HG03139 (cell line): Measurements from ENCODE around the gene DIP2B.

Experiments
- ATAC-seq: cut with Tn5 transposase; IDR thresholded peaks from one replicate; pipeline ENCODE4 v1.9.1; 2021; ENCODE audit not compliant: unreplicated experiment

DIP2B gene

GRCh38 chr12:50574601-50575348 is 70.0 kb downstream of the DIP2B start:
- ATAC-seq, result no peak

DNA sequence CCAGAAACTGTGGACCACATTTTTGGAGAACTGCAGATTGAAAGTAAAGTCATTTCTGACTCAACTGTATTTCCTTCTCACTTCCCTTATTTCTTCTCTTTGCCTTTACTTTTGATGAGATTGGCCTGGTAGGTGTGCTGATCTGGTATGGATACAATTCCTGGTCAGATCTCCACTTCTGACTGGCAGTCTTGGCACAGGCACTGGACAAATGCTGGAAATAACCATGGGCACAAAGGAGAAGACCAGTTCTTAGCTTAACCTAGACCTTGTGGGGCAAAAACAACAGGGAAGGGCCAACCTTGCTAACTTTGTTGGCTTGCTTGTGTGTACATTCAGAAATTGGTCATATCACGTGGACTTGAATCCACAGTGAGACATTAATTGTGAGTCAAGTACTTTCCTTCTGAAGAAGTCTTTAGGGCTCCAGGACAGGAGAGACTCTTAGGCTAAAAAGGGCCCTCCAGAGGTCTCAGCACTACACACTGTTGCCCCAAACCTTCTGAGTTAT is 75.0 kb downstream of the DIP2B start:
- no peak for ATAC-seq

DNA sequence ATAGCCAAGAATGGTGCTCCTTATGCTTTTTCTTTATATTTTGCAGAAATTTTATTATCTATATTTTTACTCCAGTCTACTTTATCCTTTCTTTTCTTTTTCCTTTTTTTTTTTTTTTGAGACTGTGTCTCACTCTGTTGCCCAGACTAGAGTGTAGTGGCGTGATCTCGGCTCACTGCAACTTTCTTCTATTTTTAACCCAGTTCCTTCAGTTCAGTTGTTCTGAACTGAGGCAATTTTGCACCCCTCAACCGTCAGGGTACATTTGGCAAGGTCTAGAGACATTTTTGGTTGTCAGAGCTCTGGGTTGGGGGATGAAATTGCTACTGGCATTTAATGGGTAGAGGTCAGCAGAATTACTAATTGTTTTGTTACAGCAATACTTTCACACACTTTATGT is 75.7 kb downstream of the DIP2B start:
- ATAC-seq, result no peak

GRCh38 chr12:50581226-50582184 is 76.7 kb downstream of the DIP2B start:
- ATAC-seq, result no peak

DNA sequence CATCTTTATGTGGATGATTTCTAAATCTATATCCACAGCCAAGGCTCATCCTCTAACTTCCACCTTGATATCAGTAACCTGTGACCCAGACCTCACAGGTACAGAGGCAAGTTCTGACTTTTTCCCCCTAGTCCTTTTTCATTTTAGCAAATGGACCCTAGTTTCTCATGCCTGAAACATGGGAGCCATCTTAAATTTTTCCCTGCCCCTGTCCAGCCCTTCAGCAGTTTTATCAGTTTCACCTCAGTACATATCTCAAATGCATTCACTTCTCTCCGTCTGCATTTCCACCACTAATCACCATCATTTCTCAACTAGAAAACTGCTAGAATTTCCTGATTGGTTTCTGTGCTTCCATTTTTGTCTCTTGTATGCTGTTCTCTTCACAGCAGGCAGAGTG is 79.3 kb downstream of the DIP2B start:
- no peak for ATAC-seq

GRCh38 chr12:50589650-50590435 is 85.1 kb downstream of the DIP2B start:
- ATAC-seq, result no peak

GRCh38 chr12:50590869-50591268 is 86.1 kb downstream of the DIP2B start:
- no peak for ATAC-seq

DNA sequence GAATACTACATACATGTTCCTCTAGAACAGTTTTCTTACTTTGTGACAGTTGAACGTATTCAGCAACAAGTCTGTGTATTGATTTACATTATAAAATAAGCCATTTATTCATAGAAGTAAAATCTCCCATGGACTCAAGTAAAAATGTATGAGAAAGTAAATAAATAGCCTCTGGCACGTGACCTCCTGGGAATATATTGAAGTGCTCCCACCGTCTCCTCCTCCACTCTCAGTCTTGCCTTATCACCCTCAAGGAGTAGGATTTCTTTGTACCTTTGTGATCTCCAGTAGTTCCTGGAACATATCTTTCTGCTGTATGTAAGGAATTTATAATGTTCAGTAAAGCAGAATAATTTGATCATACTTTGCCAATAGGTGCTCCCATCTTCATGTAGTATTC is 90.9 kb downstream of the DIP2B start:
- ATAC-seq, result no peak

DNA sequence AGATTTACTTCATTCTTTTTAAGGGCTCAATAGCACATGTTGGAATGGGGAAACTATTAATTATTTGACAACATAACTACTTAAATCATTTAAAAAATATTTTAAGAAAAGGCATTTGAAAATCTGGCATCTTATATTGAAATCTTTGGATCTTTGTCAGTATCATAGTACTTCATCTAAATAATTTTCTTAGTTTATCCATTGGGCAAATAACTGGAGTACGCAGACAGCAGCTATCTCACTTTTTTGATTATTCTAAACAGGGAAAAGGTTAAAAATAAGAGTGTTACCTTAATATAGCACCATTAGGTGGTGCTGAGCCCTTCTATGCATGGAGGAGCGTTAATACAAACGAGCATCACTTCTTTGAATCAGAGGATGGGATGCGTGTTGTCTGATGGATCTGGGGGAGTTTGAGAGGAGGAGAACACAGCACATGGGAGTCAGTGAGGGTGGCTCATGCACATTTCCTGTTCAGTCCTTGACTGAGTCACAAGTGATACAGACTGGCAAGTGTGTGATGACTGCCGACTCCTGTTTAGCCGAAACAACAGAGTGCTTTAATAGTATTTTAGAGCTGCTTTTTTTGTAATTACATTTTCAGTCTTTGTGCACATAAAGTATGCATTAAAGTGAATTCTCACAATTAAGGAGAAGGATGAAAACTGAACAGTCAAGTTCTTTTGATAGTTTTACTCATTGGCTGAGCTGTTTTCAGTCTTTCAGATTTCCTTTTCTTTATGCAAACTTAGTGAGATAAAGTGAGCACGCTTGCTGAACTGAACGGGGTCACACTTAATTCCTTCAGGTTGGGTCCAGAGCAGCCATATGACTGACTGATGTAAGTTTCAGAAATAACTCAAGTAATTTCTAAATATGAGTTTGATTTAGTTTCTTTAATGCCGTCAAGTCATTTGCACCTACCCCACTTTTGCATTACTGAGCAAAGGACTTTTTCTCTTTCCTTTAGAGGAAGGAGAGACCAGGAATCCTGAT is 92.7 kb downstream of the DIP2B start:
- ATAC-seq, result peak; percentile 81

GRCh38 chr12:50598321-50598862 is 93.6 kb downstream of the DIP2B start:
- ATAC-seq, result no peak

- ATAC-seq, result no peak
These were observed 94.7 kb downstream of the DIP2B start for GRCh38 chr12:50599366-50600095.

DNA sequence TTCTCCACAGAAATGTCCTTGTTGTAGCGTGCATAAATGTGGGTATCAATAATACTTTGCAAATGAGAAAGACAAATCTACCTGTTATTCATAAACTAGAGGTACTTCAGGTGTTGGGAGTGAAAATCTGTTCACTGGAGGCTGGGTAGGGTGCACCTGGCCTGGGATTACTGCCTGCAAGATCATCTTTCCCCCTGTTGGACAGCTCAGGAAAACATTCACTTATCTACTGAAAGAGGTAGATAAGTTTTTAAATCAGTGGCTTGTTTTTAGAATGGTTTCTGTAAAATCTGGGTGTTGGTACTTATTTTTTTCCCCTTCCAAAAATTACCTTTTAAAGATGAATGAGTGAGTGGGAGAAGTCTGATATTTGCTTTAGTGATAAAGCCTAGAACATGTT is 95.6 kb downstream of the DIP2B start:
- ATAC-seq, result no peak

DNA sequence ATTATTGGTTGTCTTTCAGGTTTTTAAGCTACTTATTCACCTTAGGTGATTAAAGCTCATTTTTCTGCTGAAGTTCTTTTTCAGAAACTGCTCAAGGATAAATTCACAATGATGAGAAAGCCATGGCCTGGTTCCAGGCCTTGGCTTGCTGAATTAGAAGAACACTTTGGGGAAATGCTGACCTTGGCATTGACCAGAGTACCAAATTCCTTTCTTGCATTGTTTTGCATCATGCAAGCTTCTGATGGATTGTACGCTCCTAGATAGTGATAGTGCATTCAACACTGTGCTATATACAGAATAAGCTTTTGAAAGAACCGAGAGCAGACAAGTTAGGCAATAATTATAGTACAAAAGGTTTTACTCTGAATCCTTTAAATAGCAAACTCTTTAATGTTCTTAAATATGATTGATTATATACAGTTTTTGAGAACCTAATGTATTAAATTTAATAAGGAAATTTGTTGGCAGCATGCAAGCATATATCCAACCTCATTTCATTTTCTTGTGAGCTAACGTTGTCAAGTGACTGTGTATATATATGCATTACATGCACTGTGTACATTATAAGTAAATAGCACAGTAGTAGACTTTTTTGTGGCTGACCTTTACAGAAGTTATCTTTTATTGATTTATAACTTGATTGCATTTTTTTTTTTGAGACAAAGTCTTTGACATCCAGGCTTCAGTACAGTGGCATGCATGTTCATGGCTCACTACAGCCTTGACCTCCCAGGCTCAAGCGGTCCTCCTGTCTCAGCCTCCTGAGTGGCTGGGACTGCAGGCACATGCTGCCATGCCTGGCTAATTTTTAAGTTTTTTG is 99.2 kb downstream of the DIP2B start:
- ATAC-seq, result no peak

DNA sequence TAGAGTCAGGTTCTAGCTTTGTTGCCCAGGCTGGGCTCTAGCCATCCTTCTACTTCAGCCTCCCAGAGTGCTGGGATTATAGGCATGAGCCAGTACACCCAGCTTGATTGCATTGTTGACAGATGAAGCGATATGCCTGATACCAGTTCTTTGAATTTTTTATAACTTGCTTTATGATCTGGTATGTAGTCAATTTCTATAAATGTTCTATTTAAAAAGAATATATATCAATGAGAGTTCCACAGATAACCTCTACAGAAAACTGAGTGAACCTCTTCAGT is 99.8 kb downstream of the DIP2B start:
- ATAC-seq, result no peak

- ATAC-seq, result no peak
These were observed 102.0 kb downstream of the DIP2B start for GRCh38 chr12:50606675-50607375.

DNA sequence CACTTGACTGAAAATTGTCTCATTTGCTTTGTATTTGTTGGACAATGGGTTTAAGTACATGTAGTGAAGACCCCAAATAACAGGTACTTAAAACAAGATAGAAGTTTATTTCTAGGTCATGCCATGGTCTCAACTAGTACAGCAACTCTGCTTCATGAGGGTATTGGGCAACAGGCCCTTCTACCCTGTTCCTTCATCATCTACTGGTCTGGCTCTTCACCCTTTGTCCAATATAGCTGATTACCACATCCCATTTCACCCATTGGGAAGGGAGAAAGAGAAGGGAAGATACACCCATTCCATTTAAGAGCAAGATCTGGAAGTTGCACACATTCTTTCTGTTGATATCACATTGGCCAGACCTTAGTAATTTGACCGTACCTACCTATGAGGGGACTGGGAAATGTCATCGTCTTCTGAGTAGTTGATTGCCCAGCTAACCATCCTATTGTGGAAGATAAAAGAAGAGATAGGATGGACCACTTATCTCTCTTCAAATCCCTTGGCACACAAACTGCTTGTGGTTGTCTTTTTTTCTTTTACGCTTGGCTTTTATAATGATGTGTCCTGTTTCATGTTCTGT is 104.6 kb downstream of the DIP2B start:
- ATAC-seq, result no peak

DNA sequence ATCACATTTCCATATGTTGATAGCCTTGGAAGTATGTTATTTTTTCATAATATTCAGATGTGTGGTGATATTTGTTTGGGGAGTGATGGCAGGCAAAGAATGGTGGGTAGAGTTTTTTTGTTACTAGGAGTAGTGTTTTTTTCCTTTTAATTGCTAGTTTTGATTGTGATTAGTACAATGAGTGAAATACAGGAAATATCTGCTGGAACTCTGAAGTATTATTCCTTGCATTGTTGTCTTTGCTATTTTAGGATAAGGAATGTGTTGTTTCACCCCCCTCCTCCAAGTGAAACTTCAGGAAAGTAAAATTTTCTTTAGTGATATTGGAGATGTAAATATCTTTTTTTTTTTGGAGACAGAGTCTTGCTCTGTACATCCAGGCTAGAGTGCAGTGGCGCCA is 105.4 kb downstream of the DIP2B start:
- ATAC-seq, result no peak
